ENCODE measurements around the gene GPR42.
"Not testable (repeated sequence)": the region's sequence is repeated elsewhere in the genome, so short reads cannot be mapped to it uniquely, and the experiment has no call there.

The GPR42 gene

DNA sequence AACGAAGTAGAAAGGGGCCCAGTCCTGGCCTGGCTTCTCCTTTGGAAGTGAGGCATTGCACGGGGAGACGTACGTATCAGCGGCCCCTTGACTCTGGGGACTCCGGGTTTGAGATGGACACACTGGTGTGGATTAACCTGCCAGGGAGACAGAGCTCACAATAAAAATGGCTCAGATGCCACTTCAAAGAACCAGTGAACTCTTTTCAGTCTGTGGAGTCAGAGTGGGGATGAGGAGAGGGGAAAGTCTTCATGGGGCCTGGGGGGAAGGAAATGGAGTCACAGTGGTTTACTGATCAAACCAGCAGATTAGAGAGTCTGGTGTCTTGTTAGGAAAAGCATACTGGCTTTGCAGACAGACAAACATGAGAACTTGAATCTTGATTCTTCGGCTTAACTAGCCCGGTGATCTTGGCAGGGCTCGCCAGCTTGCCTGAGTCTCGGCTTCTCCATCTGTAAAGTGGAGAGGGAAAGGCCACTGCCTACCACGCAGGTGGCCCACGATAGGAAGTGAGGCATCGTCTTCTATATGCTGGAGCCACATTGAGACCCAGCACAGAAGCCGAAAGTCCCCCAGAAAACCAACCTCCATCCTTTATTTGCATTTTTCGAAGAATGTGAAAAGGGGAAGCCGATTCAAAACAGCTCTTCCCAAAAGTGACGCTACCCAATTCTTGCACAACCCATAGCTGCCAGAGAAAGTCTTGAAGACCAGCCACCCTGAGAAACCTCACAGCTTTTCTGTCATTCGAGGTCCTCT, 23.5 kb upstream of the GPR42 start, which contains the start of gene FFAR1:
Gene FFAR1, plus strand, starts transcription at position 732 of the 759 bp plus-strand sequence. CDS start 3,650 bp downstream, outside the sequence.
- no peak for DNase-seq

DNA sequence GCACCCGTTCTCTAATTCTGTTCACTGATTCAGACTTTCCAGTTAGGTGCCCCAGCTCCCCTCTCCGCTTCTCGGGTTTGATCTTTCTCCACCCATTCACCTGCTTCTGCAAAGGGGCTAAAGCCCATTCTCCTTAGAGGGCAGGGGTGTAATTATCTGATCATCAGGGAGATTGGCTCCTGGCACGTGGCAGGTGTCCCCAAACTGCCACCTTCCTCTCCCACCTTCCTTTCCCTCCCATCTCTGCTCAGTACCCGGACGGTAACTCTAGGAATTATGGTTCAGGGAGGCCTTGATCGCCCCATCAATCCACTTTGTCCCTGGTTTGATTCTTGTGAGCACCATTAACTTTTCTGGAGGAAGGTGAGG, 23.0 kb upstream of the GPR42 start:
- DNase-seq = no peak

DNA sequence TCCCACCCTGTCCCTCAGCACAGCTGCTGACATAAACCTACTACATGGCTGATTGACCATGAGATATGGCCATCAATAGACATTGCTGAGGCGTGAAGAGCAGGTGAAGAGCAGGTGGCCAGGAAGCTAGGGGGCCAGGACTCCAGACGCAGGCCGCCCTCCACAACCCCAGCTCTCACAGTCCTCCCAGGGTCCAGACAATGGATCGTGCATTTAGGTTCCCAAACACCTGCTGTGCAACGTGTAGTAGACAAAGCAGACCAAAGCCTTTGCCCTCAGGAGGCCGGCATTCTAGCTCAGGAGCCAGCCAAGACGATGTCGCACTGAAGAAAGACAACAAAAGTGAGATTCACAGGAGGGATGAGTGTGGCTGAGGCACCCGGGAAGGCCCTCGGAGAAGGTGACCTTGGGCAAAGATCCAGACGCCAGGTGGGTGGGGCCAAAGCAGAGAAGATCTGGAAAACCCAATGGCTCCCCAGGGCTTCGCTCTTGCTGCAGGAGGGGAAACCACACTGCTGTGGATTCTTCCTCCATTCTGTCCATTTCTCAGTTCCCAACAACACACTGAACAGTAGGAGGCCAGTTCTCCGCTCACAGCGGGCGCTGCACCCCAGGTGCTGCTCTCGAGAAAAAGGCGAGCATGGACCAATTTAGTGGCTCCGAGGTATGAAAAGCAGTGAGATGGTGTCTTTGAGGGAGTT, 21.8 kb upstream of the GPR42 start:
- peak; percentile 88 for DNase-seq

DNA sequence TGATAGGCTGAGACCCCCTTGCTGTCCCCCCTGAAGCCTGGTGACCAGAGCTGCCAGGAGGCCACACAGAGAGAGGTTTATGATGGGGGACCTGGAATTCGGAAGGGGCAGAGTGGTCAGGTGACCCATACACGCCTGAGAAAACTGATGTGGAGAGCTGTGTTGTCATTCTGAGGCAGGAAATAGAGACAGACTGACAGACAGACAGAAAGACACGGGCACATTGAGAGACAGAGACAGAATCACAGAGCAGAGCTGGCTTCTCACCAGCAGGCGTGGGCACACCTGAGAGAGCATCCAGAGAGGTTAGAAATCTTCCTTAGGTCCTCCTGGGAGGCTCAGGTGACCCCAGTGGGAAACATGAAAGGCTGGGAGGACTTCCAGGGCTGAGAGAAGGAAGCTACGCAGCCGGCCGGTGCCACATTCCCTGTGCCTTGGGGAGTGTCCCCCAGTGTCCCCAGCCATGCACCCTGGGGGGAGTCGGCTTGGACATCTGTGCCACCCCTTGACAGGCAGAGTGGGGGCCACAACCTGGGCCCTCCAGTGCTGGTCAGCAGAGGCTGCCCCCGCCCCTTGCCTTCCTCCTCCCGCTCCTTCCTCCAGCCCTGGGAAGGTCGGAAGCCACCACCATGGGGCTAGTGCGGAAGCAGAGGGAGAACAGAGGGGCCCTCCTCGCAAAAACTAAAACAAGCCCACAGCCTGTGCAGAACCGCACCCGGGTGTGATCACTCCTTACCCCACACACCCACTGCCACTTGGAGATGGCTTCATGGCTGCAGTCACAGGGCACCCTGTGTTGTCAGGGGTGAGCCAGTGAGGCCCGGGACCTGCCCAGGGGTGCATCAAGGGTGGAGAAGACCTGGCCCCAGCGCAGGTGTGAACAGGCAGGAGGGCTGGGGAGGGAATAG, 21.0 kb upstream of the GPR42 start:
- no peak for DNase-seq

DNA sequence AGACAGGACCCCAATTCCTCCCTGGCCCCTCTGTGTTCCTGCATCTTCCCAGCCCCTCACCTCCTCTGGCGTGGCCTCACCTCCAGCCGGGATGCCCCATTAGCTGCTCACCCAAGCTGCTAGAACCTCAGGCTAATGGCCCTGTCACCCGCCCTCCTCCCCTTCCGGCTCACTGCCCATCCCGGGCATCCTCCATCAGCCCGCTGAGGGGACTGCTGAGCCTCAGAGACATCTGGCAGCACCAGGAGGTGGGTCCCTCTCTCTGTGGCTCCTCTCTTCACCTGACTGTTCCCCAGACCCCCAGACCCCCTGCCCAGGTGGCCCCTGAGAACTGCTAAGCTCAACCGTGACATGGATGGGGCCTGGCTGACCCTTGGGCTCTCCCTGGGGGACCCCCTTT, 20.3 kb upstream of the GPR42 start:
- no peak for DNase-seq

DNA sequence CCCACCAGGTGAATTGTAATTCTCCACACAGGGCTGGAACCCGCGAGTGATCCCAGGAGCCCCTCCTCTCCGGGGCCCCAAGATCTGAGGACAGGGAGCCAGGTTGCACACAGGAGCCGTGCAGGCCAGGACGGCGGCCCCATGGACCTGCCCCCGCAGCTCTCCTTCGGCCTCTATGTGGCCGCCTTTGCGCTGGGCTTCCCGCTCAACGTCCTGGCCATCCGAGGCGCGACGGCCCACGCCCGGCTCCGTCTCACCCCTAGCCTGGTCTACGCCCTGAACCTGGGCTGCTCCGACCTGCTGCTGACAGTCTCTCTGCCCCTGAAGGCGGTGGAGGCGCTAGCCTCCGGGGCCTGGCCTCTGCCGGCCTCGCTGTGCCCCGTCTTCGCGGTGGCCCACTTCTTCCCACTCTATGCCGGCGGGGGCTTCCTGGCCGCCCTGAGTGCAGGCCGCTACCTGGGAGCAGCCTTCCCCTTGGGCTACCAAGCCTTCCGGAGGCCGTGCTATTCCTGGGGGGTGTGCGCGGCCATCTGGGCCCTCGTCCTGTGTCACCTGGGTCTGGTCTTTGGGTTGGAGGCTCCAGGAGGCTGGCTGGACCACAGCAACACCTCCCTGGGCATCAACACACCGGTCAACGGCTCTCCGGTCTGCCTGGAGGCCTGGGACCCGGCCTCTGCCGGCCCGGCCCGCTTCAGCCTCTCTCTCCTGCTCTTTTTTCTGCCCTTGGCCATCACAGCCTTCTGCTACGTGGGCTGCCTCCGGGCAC, 19.3 kb upstream of the GPR42 start:
- no peak for DNase-seq

DNA sequence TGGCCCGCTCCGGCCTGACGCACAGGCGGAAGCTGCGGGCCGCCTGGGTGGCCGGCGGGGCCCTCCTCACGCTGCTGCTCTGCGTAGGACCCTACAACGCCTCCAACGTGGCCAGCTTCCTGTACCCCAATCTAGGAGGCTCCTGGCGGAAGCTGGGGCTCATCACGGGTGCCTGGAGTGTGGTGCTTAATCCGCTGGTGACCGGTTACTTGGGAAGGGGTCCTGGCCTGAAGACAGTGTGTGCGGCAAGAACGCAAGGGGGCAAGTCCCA, 18.8 kb upstream of the GPR42 start:
- DNase-seq = no peak

DNA sequence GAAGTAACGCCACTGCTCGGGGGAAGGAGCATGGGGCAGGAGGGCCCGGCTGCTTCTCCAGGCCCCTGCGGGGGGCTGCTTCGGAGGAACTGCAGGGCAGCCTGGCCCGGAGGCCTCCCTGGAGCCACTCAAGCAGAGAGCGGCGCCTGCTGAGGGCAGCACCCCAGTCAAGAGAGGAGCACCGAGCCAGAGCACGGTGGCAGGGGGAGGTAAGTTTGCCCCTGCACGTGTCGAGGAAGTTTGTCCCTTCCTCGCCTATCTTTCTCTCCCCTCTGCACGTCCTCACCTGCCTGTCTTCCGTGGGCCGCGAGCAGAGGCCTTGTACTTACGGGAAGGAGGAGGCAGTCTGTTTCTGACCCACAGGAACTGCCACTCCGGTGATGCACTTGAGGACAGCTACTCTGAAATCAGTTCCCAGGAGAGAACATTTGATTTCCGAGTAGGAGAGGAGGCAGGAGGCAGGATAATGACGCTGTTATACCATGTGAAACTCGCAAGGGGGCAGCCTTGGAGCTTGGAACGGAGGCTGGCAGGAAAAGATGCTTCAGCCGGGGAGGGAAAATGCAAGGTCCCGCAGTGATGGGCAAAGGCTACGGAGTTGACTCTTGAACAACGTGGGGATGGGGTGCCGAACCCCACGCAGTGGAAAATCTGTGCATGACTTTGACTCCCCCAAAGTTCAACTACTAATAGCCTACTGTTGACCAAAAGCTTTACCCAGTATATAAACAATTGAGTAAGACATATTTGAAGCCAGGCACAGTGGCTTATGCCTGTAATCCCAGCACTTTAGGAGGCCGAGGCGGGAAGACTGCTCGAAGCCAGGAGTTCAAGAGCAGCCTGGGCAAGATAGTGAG, 18.2 kb upstream of the GPR42 start:
- peak; percentile 93 for DNase-seq

DNA sequence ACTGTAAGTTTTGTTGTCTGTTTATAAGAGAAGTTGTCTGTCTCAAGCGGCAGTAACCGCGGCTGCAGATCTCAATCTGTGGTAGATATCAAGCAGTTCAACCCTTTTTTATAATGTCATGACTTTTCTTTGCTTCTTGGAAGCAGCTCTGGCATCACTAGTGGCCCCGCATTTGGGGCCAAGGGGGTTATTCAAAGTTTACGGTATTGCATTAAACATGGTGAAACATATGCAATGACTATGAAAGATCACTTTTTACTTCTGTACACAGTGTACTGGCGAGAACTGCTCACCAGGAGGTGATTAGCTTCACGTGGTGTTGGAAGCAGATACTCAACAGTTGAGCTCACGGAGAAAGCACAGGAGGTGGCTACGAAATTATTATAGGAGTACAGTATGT, 17.2 kb upstream of the GPR42 start:
- no peak for DNase-seq

DNA sequence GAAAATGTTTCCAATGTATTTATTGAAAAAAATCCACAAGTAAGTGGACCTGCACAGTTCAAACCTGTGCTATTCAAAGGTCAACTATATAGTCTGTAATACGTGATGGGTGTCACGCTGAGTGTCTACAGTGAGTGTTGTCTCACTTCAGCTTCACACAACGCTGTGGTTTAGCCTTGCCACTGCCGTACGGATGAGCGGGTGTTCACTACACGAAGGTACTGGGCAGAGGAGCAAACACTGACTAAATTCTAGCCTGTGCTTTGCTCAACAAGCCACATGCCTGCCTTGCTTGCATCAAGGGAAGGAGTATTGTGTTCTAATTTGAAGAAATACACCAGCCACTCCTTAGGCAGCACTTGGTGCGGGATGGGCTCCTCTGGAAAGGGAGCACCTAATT, 16.0 kb upstream of the GPR42 start:
- DNase-seq = no peak

DNA sequence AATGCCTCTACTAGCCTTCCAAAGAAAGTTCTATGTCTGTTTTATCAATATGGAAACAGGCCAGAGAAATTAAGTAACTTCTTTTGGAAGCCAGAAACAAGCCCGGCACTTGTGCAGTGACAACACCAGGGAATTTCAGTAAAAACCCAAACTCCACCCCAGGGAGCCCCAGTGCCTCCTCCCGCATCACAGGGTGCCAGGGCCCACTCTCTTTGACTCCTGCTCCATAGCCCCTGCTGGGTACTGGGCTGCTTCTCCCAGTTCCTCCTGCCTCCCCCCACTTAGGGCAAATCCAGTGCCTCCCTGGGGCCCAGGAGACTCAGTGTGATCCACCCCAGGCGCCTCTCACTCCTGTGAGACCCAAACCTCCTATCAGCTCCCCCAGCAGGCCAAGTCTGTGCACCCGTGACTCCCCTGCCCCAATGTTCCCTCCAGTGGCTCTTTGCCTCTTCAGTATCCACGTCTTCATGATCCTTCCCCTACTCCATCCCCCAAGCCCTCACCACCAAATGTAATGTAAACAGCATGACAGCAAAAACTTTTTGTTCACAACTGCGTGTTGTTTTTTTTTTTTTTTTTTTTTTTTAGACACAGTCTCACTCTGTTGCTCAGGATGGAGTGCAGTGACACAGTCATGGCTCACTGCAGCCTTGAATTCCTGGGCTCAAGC, 14.9 kb upstream of the GPR42 start:
- DNase-seq = no peak

DNA sequence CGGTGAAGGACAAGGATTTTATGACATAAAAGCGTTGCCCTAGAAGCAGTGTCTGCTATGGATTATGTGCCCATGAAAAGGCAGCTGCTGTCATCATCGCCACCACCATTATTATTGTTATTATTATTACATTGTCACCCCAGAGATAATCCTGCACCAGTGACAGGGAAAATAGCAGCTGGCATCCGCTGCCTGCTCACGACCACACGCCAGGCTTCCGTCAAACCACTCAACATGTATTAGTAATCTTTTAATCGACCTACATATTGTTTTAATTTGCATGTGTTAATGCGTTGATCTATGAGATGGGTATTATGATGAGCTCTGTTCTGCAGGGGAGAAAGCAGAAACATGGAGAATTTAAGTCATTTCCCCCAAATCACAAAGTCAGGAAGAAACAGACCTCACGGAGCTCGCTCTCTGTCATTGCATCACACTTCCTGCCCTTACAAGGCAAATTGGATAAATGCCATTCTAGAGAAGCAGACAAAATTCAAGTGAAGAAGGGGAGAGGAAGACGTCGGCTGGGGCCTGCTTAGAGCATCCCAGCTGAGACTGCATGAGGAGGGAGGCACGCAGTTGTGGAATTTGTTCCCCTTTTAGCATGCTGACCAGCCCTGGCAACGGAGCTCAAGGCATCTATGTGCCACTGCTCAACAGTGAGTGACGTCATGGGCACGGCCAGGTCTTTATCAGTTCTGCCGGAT, 12.8 kb upstream of the GPR42 start, which contains the start of gene FFAR3:
Gene FFAR3, plus strand, starts transcription at position 594 of the 707 bp plus-strand sequence. CDS start 431 bp downstream, outside the sequence.
- DNase-seq = no peak

DNA sequence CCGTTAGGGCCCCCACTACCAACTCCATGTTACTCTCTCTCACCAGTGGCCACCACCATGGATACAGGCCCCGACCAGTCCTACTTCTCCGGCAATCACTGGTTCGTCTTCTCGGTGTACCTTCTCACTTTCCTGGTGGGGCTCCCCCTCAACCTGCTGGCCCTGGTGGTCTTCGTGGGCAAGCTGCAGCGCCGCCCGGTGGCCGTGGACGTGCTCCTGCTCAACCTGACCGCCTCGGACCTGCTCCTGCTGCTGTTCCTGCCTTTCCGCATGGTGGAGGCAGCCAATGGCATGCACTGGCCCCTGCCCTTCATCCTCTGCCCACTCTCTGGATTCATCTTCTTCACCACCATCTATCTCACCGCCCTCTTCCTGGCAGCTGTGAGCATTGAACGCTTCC, 12.0 kb upstream of the GPR42 start:
- not testable (repeated sequence) for DNase-seq

DNA sequence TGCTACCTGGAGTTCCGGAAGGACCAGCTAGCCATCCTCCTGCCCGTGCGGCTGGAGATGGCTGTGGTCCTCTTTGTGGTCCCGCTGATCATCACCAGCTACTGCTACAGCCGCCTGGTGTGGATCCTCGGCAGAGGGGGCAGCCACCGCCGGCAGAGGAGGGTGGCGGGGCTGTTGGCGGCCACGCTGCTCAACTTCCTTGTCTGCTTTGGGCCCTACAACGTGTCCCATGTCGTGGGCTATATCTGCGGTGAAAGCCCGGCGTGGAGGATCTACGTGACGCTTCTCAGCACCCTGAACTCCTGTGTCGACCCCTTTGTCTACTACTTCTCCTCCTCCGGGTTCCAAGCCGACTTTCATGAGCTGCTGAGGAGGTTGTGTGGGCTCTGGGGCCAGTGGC, 11.5 kb upstream of the GPR42 start:
- DNase-seq = not testable (repeated sequence)

DNA sequence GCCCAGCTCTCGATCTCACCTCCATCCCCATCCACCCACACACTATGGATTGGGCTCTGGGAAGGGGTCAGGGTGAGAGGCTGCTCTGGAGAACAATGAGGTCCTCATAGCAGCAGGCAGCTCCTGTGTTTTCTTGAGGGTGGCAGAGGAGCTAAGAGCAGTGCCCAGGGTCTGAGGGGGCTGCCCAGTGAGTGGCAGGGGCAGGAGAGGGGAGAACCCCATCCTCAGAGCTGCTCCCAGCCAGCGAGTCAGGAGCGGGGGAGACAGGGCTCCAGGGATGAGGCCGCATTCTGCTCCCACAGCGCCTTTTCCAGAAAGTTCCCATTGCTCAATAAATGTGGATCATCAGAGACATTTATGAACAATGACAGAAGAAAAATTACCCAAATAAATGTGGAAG, 10.8 kb upstream of the GPR42 start:
- DNase-seq = not testable (repeated sequence)

DNA sequence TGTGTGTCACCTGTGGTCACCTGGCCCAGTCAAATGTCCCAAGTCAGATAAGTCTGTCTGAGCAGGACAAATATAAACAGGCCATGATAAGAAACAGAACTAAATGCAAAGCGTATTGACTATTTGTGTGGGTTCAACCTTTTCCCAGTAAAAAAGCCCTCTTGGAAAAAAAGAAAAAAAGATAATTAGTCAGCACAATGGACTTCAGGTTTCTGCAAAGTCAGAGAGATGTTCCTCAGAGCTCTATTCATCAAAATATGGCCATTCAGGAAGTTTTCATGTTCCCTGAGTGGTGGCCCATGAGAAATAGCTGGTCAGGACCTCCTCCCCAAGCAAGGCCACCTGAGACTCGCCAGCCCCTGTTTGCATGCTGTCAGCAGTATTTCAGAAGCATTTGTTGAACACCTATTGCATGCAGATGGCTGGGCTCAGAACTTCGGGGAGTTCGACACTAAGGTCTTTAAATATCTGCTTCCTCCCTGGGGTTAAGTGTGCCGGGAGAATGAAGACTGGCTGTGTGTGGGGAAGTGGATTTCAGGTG, 9.9 kb upstream of the GPR42 start:
- no peak for DNase-seq

DNA sequence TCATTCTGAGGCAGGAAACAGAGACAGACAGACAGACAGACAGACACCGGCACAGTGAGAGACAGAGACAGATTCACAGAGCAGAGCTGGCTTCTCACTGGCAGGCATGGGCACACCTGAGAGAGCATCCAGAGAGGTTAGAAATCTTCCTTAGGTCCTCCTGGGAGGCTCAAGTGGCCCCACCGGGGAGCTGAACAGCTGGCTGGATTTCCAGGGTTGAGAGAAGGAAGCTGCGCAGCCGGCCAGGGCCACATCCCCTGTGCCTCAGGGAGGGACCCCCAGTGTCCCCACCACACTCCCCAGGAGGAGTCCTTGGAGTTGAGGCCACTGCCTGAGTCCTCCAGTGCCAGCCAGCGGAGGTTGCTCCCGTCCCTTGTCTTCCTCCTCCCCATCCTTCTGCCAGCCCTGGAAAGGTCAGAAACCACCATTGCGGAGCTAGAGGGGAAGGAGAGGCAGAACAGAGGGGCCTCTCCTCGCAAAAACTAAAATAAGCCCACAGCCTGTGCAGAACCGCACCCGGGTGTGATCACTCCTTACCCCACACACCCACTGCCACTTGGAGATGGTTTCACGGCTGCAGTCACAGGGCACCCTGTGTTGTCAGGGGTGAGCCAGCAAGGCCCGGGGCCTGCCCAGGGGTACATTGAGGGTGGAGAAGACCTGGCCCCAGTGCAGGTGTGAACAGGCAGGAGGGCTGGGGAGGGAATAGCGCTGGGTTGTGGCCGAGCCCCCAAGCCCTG, 8.4 kb upstream of the GPR42 start:
- no peak for DNase-seq

DNA sequence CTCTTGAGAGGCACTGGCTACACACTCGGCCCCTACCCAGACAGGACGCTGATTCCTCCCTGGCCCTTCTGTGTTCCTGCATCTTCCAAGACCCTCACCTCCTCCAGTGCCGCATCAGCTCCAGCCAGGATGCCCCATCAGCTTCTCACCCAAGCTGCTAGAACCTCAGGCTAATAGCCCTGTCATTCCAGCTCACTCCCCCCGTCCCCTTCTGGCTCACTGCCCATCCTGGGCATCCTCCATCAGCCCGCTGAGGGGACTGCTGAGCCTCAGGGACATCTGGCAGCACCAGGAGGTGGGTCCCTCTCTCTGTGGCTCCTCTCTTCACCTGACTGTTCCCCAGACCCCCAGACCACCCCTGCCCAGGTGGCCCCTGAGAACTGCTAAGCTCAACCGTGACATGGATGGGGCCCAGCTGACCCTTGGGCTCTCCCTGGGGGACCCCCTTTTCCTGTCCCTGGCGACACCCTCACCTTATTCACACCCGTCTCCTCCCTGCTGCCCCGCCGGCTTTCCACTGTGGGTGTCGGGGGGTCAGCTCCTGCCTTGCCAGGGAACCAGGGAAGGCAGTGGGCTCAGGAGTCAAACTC, 7.8 kb upstream of the GPR42 start:
- DNase-seq = no peak

All from DMS53 (cell line).